Occipital lobe (tissue), 2 donors: ENCODE measurements around the gene NUP210L. TPM values are rescaled to one million over a fixed set of nuclear protein-coding genes. Genes with fewer than 3 reads are reported as not detected.
"Not testable (repeated sequence)": the region's sequence is repeated elsewhere in the genome, so short reads cannot be mapped to it uniquely, and the experiment has no call there.

ENCODE experiments used
- DNase-seq: peaks from one replicate; lab custom pipeline; 2025; lab: John Stamatoyannopoulos, UW
- total RNA-seq: library from RNA; depleted of rRNA; stranded (reverse); fragments of >200 nt; gene quantifications from one replicate; pipeline ENCODE4 v1.2.3, GENCODE V29; 2014

Gene NUP210L
- total RNA-seq, 1 donor from 2014 or later: under 0.01 TPM

DNA sequence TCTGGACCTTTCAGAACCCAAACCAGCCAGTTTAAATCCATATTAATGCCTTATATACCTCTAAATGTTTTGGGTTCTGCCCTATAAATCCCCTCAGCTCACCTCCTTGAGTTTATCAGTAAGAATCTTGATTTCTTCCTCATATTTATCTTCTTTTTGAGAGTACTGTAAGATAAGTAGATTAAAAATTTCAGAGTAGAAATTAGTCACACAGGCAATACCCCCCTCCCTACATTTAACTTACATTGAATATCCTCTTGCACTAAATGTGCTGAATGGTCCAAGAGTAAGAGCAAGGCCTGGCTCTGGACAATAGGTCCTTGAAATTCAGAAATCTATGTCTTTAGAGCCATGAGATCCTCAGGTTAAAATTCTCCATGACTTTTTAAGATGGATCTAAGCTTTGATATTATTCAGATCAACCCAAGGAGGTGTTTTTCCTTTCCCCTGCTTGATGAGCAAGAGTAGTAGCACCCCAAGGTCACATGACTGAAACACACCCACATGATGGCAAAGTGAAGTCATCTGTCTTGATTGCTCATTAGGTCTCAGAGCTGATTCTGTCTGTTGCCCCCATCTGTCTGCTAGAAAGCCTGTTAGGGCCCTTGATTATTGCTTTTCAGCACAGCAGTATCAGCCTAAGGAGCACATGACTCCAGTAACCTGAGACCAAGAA is 15.8 kb upstream of the NUP210L start:
- DNase-seq: no peak

DNA sequence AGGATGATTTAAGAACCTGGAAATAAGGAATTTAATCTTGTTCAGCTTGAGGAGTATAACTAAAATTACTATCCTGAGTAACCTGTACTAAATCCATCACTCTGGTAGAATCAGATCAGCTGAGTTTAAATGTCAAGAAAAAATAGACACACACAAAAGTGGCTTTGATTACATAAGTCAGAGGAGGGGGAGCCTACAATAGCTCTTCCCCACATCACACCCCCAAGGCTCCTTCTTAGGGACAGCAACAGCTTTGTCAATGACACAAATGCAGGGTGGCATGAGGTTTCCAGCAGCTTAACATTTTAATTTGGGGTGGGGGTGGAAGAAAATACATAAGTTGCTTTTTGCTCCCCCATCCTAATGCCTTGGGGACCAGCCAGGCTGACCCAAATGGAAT is 12.6 kb upstream of the NUP210L start:
- DNase-seq: no peak

DNA sequence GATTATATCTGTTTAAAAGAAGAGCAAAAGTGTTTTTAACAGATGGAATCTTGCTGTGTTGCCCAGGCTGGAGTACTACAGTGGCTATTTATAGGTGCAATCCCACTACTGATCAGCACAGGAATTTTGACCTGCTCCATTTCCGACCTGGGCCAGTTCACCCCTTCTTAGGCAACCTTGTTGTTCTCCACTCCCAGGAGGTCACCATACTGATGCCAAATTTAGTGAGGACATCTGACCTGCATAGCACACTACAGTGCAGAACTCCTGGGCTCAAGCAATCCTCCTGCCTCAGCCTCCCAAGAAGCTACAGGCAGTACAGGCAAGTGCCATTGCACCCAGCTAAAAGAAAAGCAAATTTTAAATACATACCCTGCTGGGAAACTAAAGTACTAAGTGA is 11.3 kb upstream of the NUP210L start:
- no peak for DNase-seq

DNA sequence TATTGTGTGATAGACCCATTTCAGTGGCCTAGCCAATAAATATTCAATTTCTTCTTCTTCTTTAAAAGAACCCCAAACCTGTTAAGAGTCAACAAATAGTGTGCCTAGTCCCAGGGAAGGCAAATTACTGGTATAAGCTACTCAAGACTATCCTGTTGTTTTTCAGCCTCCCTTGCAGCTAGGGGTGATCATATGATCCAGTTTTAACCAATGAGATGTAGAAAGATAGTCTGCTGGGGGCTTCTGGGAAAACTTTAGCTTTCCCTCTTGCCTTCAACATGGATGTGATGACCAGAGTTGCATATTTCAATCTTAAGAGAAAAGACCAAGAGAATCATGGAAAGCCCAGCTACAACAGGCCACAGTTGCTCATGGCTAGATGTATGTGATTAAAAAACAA is 4.7 kb upstream of the NUP210L start:
- no peak for DNase-seq

DNA sequence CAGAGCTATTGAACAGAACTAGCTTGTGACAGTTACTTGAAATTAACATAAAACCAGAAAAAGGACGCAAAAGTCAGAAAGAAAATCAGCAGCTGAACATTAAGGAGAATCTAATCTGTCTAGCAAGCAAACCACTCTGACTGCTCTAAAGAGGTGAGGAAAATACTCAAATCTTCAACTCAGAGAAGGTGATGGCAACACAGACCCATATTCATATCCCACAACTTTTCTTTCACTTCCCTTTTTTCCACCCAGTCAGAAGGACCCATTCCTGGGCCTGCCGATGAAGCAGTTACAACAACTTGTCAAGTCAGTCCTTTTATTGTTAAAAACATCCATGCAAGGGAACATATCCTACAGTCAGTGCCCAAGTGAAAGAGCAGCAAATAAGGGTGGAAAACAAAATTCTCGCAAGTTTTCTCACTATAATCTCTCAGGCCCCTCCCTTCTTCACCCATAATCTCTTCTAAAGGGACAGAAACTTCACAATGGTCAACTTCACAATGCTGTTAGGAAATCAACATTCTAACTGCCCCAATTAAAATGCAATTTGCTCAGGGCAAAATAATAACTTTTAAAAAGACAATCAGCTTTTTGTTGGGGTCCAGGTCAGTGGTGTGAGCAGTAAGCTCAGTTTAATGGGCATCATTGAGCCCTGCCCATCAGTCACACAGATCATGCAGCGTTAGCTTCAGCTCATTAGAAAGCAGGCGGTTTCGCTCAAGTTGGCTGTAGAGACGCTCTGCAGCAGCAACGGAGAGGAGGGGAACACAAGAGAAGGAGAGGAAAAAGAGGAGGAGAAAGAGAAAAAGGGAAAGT is 3.6 kb upstream of the NUP210L start:
- DNase-seq: no peak

DNA sequence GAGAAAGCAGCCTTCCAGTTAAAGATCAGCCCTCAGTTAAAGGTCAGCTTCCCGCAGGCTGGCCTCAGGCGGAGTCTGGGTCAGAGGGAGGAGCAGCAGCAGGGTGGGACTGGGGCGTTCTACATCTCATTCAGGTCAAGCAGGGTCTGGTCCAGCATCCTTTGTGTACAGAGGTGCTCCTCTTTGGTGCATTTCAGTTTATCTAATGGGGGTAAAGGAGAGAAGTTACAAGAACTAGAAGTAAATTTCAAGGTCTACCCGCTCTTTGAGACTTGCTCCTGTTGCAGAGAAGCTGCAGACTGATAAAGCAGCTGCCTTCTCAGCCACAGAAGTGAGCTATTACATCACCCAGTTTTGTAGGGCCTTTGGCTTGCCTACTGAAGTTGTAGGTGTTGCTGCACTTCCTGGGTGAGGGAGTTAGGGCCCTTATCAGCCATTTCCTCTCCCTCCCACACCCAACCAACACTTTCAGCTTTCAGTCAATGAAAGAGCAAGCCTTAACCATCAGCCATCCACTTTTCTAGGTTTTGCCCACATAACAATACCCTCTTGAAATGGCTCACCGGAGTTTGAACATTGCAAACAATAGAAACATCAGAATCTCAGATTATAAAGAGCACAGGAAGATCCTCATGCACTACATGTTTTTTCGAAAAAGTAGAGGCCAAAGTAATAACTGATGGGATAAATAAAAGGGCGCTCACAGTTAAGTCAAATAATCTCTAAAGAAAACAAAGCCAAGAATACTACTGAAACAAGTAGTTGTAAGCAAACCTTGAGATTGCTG is 2.8 kb upstream of the NUP210L start:
- no peak for DNase-seq

DNA sequence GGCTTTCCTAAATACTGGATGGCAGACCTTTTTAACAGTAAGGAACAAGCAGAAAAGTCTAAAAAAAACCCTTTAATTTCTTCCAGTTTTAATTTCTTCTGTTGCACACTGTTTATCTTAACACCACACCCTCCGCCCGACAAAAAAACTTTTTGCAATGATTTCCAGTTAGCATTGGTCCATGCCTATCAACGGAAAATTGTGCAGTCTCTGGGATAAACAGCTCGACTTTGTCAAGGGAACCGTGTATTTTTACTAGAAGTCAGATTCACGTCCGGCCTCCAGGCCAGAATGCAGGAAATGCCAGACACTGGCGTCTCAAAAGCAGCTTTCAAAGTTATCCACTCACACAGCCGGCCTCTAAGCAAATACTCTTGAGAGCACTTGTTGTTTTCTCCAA is 378 bp upstream of the NUP210L start:
- DNase-seq: no peak

DNA sequence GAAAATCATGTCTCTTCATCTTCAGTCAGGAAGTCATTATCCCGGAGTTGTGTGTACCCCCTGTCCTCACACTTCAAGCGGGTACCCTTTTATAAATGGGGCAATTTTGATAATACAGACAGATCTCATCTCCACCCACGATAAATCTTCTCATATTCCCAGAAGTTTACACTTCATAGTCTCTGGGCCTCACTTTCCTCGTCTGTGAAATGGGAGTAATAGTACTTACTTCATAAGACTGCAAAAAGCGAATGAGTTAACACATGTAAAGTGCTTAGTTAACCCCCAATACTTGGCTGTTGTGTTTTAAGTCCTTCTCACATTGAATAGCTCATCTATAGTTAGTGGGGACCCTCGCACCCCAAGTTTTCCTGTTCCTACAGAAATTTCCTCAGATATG is 820 bp downstream of the NUP210L start:
- DNase-seq: no peak

DNA sequence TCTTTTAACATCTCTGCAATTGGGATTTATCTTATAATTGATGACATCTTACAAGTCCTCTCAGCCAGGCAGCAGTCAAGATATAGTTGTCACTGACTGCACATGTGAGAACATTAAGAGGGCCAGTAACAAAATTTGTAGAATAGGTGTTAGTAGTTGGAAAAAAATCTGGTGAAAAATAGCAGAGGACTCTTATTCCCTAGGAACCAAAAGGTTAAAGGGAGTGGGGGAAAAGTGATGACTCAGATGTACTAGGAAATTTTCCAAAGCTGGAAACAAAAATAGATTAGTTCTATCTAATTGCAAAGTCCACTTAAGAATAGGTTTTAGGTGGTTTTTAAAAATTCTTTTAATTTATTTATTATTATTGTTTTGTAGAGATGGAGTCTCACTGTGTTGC is 3.6 kb downstream of the NUP210L start:
- DNase-seq: no peak

DNA sequence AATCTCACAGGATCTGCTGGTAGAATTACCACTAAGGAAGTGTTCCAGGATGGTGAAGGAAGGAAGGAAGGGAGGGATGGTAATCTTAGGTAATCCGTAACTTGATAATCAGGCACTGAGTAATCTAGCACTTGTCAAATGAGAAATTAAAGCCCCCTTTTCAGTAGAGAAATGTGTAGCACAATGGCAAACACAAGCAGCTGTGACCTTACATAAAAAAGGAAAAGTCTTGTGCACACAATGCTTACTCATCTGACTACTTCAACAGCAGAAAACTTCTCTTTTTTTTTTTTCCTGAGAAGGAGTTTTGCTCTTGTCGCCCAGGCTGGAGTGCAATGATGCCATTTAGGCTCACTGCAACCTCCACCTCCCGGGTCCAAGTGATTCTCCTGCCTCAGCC is 6.1 kb downstream of the NUP210L start:
- no peak for DNase-seq

DNA sequence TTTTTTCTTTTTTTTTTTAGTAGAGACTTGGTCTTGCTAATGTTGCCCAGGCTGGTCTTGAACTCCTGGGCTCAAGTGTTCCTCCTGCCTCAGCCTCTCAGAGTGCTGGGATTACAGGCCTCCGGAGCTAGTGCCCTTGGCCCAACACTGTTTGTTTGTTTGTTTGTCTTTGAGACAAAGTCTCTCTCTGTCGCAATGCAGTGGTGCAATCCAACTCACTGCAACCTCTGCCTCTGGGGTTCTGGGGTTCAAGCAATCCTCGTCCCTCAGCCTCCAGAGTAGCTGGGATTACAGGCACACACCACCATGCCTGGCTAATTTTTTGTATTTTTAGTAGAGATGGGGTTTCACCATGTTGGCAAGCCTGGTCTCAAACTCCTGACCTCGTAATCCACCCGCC is 7.4 kb downstream of the NUP210L start:
- not testable (repeated sequence) for DNase-seq

DNA sequence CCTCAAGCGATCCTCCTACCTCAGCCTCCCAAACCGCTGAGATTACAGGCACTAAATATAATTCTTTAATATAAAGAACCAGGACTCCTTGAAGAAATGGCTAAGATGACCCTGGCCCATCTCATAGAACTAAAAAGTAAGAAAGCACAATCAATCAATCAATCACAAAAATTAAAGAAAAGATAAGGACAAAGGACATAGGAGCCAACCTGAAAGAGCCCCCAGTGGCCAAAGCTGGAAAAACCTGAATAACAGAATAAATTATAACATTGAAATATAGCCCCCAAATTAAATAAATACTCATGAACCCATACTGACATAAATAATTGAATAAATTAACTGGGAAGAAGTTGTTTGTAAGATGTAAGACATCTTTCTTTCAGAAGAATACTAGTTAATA is 8.9 kb downstream of the NUP210L start:
- DNase-seq: no peak

DNA sequence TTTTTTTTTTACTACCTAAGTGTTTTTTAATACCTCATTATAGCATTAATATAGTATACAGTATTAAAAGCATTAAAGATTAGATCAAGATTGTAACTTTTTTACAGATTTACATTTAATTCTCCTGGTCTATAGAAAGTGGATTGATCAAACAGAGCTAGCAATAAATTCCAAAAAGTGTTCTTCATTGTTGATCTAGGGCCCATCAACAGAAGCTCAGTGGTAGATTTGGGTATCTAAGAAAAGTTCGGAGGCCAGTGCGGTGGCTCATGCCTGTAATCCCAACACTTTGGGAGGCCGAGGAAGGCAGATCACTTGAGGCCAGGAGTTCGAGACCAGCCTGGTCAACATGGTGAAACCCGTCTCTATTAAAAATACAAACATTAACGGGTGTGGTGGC is 12.5 kb downstream of the NUP210L start:
- no peak for DNase-seq

DNA sequence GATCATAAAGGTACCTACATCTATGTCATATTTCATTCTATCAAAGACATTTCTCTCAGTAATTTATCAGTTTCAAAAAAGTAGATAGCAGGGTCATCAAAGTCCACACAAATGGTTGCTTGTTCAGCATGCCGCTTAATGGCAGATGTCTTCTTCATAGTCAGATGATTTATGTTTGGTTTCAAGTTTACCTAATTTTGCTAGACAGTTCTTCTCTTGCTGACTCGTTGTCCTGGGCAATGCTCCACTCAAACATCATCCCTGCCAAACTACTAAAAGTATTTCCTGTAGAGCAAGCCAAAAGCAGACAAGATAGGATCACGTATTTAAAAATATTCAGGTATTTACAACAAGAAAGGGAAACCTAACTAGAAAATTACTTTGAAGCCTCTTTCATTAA is 13.6 kb downstream of the NUP210L start:
- no peak for DNase-seq

DNA sequence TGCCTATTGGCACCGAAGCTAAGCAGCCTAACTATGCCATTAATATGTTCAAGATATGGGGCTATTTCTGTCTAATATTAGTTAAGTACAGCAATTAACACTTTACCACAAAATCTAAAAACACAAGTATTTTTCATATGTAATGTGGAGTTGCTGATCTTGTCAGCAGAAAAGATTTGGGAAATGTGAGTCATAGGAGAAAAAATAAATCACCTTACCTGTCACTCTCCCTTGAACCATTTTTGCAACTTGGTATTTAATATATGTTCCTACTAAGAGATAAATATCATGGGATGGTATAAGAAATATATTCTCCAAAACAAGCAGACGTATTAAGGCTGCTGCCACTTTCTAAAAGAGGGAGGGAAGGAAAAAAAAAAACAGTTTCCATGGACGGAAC is 17.0 kb downstream of the NUP210L start:
- no peak for DNase-seq

DNA sequence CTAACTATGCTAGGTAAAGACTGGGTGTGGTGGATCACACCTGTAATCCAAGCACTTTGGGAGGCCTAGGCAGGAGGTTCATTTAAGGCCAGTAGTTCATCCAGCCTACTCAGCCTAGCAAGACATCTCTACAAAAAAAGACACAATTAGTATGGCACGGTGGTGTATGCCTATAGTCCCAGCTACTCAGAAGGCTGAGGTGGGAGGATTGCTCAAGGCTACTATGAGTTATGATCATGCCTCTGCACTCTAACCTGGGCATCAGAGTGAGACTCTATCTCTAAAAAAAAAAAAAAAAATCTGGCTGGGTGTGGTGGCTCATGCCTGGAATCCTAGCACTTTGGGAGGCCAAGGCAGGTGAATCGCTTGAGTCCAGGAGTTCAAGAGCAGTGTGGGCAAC is 21.6 kb downstream of the NUP210L start:
- no peak for DNase-seq

DNA sequence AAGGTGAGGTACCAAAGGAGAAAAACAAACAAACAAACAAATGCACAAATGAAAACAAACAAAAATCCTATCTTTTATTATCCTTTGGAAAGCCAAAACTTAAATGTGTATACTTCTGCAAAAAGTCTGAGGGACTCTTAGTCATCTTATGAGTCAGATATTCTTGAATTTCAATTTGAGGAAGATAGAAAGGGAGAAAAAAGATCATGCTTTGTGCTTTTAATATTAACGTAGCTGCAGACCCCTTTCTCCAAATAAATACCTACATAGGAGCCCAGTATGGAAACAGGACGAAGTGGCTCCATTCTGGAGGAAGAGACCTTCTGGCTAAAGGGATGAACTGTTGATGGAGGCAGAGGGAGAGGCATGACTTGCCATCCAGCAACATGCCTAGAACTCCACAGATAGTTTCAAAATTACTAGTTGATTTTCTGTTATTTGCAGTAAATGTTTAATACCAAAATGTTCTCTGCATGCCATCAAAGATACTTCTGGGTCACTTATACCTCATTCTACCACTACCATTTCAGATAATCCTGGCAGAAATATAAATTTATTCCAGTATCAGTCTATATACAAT is 25.4 kb downstream of the NUP210L start:
- no peak for DNase-seq

DNA sequence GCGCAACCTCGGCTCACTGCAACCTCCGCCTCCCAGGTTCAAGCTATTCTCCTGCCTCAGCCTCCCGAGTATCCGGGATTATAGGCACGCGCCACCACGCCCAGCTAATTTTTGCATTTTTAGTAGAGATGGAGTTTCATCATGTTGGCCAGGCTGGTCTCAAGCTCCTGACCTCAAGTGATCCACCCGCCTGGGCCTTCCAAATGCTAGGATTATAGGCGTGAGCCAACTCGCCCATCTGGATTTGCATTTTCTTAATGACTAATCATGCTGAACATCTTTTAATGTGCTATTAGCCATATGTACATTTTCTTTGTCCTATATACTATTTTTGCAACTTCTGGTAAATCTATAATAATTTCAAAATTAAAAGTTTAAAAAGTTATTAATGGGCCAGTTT is 31.7 kb downstream of the NUP210L start:
- not testable (repeated sequence) for DNase-seq

DNA sequence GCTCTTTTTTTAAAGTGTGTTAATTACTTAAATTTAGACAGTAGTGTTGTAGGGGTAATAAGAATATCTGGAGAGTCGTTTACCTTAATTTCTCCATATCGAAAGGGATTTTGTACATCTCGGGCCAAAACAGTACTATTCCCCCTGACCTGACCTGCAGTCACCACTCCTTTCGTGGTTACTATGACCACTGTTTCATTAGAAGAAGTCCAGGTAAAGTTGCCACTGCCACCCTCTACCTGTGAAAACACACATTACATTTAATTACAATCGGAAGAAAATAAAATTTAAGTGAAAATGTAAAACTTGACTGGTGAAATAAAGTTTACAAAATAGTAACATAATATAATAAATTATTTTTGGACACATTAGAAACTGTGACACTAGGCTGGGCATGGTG is 37.2 kb downstream of the NUP210L start:
- no peak for DNase-seq

DNA sequence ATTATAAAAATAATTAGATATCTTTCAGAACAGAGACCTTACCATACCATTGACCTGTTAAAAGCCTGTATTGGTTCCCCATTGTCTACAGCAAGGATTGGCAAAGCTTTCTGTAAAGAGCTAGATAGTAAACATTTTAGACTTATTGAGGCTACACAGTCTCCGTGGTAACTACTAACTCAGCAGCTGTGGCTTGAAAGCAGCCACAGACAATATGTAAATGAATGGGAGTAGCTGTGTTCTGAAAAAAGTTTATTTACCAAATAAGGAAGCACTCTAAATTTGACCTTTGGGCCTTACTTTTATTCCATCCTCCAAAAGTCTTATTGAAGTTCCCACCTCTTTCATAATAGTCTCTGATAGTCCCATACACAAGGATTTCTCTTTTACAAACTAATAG is 39.7 kb downstream of the NUP210L start:
- DNase-seq: no peak

DNA sequence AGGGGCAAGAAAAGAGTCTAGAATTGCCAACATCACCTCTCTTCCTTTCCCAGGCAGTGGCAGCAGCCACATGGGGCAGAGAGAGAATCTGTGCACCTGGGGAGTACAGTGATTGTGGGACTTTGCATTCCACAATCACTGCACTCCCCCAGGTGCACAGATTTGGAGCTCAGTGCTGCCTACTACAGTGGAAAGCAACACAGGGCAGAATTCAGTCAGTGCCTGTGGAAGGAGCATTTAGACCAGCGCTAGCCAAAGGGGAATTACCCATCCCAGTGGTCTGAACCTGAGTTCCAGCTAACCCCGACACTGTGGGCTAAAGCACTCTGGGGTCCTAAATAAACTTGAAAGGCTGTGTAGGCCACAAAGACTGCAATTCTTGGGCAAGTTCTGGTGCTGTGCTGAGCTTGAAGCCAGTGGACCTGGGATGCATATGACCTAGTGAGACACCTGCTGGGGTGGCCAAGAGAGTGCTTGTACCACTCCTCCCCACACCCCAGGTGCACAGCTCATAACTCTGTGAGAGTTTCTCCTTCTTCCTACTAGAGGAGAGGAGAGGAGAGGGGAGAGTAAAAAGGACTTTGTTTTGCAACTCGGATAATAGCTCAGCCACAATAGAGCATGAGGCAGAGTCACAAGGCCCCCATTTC is 50.3 kb downstream of the NUP210L start:
- DNase-seq: no peak

DNA sequence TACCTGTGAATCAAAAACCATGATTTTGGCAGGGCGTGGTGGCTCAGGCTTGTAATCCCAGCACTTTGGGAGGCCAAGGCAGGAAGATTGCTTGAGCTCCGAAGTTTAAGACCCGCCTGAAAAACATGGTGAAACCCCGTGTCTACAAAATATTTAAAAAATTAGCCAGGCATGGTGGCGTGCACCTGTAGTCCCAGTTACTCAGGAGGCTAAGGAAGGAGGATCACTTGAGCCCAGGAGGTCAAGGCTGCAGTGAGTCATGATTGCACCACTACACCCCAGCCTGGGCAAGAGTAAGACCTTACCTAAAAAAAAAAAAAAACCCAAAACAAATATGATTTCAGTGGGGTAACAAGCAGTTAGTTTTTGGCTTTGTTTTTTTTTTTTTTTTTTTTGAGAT is 54.7 kb downstream of the NUP210L start:
- not testable (repeated sequence) for DNase-seq
